Heart right ventricle (tissue), 16 donors: ENCODE measurements around the gene ZNF331. TPM values are rescaled to one million over a fixed set of nuclear protein-coding genes. Genes with fewer than 3 reads are reported as not detected.

Source experiments
- ATAC-seq, 8 donors: fragments of 200-7000 bp; cut with Tn5 transposase; one replicate each; pipeline ENCODE4 v1.9.1; 2020; ENCODE audit warnings: mild to moderate bottlenecking in 8 of 8, moderate library complexity in 8 of 8, moderate number of reproducible peaks in 1 of 8
- DNase-seq, 2 donors: peaks; one replicate each; pipeline ENCODE4 v3.0.0-alpha.2; 2020
- H3K27ac ChIP-seq, 10 donors: fragments of 200-600 bp; sonication (generic) in 2 of 10; one replicate each; pipeline versions ENCODE4 v1.5.0 to v1.8.0; 2020 to 2022; ENCODE audit warnings: mild to moderate bottlenecking in 3 of 10
- H3K27me3 ChIP-seq, 7 donors: fragments of 200-600 bp; one replicate each; pipeline ENCODE4 v1.8.0; 2021 to 2022; ENCODE audit warnings: mild to moderate bottlenecking in 2 of 7
- H3K36me3 ChIP-seq, 9 donors: fragments of 200-600 bp; sonication (generic) in 1 of 9; one replicate each; pipeline versions ENCODE4 v1.5.0 to v1.8.0; 2020 to 2022; ENCODE audit warnings: mild to moderate bottlenecking in 2 of 9
- H3K4me1 ChIP-seq, 9 donors: fragments of 200-600 bp; sonication (generic) in 1 of 9; one replicate each; pipeline versions ENCODE4 v1.5.0 to v1.8.0; 2020 to 2022; ENCODE audit warnings: mild to moderate bottlenecking in 4 of 9
- H3K4me3 ChIP-seq, 10 donors: fragments of 200-600 bp; sonication (generic) in 2 of 10; one replicate each; pipeline versions ENCODE4 v1.5.0 to v1.8.0; 2020 to 2022; ENCODE audit warnings: mild to moderate bottlenecking in 7 of 10, moderate library complexity in 2 of 10
- H3K9me3 ChIP-seq, 11 donors: fragments of 200-600 bp in 10 of 11; sonication (generic) in 2 of 11; one replicate each; pipeline versions ENCODE4 v1.5.0 to v1.8.0; 2013 to 2022; ENCODE audit warnings: mild to moderate bottlenecking in 2 of 11, control low read depth in 1 of 11, moderate library complexity in 1 of 11
- WGBS, 2 donors: extraction: QIAGEN DNeasy Blood & Tissue Kit; methylation state at CpG; one replicate each; pipeline ENCODE4 v1.1.7; 2013; ENCODE audit warnings: inconsistent platforms in 1 of 2; 5-methylcytosine and 5-hydroxymethylcytosine counted together
- intact Hi-C, 10 donors: fragments of 100-400 bp; cut with DNase I; formaldehyde crosslinking; loops; one replicate each; pipeline versions ENCODE4 v1.11.1 to v1.14.2; 2022
- polyA plus RNA-seq, 2 donors: library from polyadenylated mRNA; stranded (reverse); fragments of 200-250 nt; gene quantifications; one replicate each; pipeline ENCODE4 v1.2.3, GENCODE V29; 2013
- total RNA-seq, 10 donors: library from RNA; stranded (reverse); fragmentation: NEBNext Ultra II Directional in 3 of 10; extraction: Animal tissue kit (Norgen Biotek cat#: 25700) in 3 of 10; gene quantifications; one replicate each; pipeline versions ENCODE4 v1.2.1 to v1.2.4, GENCODE V29; 2021 to 2023
- TF ChIP-seq, protein P1 (sequence below), 9 donors: fragments of 200-600 bp; sonication (generic) in 2 of 9; IDR thresholded peaks; one replicate each; pipeline versions ENCODE4 v1.5.0 to v1.8.0; 2021 to 2022; ENCODE audit warnings: antibody characterized with exemption in 9 of 9, mild to moderate bottlenecking in 5 of 9, moderate library complexity in 1 of 9
- donor health status: Arrhythmogenic right ventricular cardiomyopathy.
- donor health status: ischemic (EF 13 %, LVEDD 7.1; RV severe dilation, severe dysfunction).
- donor health status: healthy with polysubstance abuse.
- donor health status: DM: no; HTN: yes; CAD: no.
- donor health status: DM: no; HTN: no; CAD: no.
- donor health status: ischemic (EF 25% LVEDD 6.9; RV normal size, moderate dysfunction).
- donor health status: ischemic (EF 25% LVEDD 5.7; RV mildly dilated, moderate dysfunction).
- donor health status: healthy.
- donor health status: DM: yes; HTN: yes; CAD: no.
- donor health status: Ischemic cardiomyopathy.
- donor health status: ischemic (EF 35%, LVEDD 5.7; RV mildly dilated, moderate dysfunction).
- donor health status: nonischemic (EF 11% LVEDD 7.7; RV severe dilation, severe dysfunction).
- donor health status: DM: yes; HTN: yes; CAD: no.
- donor health status: PGD.
- donor health status: ischemic (EF 29% LVEDD 5.4; RV normal size, mild dysfunction).
- donor health status: nonischemic (EF 23%, LVEDD 6.1; RV moderate dilation, normal function).

ZNF331 gene
- total and polyA plus RNA-seq, 12 donors = 5.1 to 21.9 (median 14.4) TPM

- Histone ChIP-seq H3K4me1 (peaks cover 0 to 6% (median 0%) of the 10 kb centered on the region in 9 donors), H3K9me3 (no peaks in the 10 kb centered on the region), H3K27ac (no peak overlapping the region), H3K36me3 (no peaks in the 10 kb centered on the region), H3K27me3 (no peaks in the 10 kb centered on the region), H3K4me3 (no peak overlapping the region)
- ATAC-seq = no peak
- 88 to 97% methylated on average over 1 of the region's 1 CpG for WGBS, 2 donors
- TF ChIP-seq, protein P1, sequence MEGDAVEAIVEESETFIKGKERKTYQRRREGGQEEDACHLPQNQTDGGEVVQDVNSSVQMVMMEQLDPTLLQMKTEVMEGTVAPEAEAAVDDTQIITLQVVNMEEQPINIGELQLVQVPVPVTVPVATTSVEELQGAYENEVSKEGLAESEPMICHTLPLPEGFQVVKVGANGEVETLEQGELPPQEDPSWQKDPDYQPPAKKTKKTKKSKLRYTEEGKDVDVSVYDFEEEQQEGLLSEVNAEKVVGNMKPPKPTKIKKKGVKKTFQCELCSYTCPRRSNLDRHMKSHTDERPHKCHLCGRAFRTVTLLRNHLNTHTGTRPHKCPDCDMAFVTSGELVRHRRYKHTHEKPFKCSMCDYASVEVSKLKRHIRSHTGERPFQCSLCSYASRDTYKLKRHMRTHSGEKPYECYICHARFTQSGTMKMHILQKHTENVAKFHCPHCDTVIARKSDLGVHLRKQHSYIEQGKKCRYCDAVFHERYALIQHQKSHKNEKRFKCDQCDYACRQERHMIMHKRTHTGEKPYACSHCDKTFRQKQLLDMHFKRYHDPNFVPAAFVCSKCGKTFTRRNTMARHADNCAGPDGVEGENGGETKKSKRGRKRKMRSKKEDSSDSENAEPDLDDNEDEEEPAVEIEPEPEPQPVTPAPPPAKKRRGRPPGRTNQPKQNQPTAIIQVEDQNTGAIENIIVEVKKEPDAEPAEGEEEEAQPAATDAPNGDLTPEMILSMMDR (IDR thresholded peaks at IDR 0.05) = no peak
- DNase-seq = no peak
- intact Hi-C loops = no loop called here
Measured at GRCh38 chr19:53532362-53532761, 5.6 kb upstream of the ZNF331 start.

- intact Hi-C loops = no loop called here
- Histone ChIP-seq H3K27ac (no peak overlapping the region), H3K4me1 (peaks cover 0 to 14% (median 0%) of the 10 kb centered on the region in 9 donors), H3K4me3 (no peak overlapping the region), H3K9me3 (no peaks in the 10 kb centered on the region), H3K36me3 (peaks cover 0 to 14% (median 0%) of the 10 kb centered on the region in 9 donors), H3K27me3 (no peaks in the 10 kb centered on the region)
- TF ChIP-seq, protein P1 (IDR thresholded peaks at IDR 0.05) = no peak
- no peak for ATAC-seq
- no peak for DNase-seq
Measured at GRCh38 chr19:53536225-53536548, 1.8 kb upstream of the ZNF331 start.

- 51 to 58% methylated on average over 11 of the region's 11 CpGs for WGBS, 2 donors
- peaks cover 0 to 23% (median 0%) of the 10 kb centered on the region in 9 donors for H3K36me3 ChIP-seq
- H3K27ac ChIP-seq = peak overlapping the region; percentile 15 to 90 (median 86)
- H3K27me3 ChIP-seq = no peaks in the 10 kb centered on the region
- no peaks in the 10 kb centered on the region for H3K9me3 ChIP-seq
- DNase-seq (no peak), ATAC-seq (peak in 2 of 8 donors; percentile 3 to 14)
- H3K4me1 ChIP-seq = peaks cover 0 to 14% (median 0%) of the 10 kb centered on the region in 9 donors
- intact Hi-C loops = no loop called here
- TF ChIP-seq, protein P1 (IDR thresholded peaks at IDR 0.05) = no peak
- peak overlapping the region; percentile 33 to 80 (median 72) for H3K4me3 ChIP-seq
Measured at GRCh38 chr19:53537121-53537520, 824 bp upstream of the ZNF331 start.

GRCh38 chr19:53538378-53539109, 599 bp downstream of the ZNF331 start:
- peak; percentile 4 to 63 (median 26) for ATAC-seq
- Histone ChIP-seq H3K4me1 (peaks cover 0 to 14% (median 0%) of the 10 kb centered on the region in 9 donors), H3K27ac (peak overlapping the region; percentile 62 to 90 (median 86)), H3K36me3 (peaks cover 0 to 36% (median 0%) of the 10 kb centered on the region in 9 donors), H3K27me3 (no peaks in the 10 kb centered on the region), H3K9me3 (no peaks in the 10 kb centered on the region), H3K4me3 (peak overlapping the region; percentile 33 to 80 (median 72))
- 49 to 68% methylated on average over 36 of the region's 36 CpGs for WGBS, 2 donors
- DNase-seq = peak in 1 of 2 donors; percentile 22
- TF ChIP-seq, protein P1 (IDR thresholded peaks at IDR 0.05) = no peak
- intact Hi-C loops = no loop called here
